ENCODE data around the gene CIRBP.

GRCh38 chr19:1248139-1248785 lies 20.9 kb upstream of the CIRBP start, which contains the start of gene MIDN:
- TF ChIP-seq CTCF (IDR thresholded peaks at IDR 0.05) (peak; percentile 26 to 54 (median 41)), POLR2A (IDR thresholded peaks at IDR 0.05) (peak; percentile 93 to 97)

Measured in Peyer's patch (tissue), 4 donors.